WTC11 (cell line): Measurements from ENCODE around the gene AARSD1. TPM values are rescaled to one million over a fixed set of nuclear protein-coding genes. Genes with fewer than 3 reads are reported as not detected.

Experiments
- ATAC-seq: fragments of 200-7000 bp; cut with Tn5 transposase; 2 replicates; pipeline ENCODE4 v1.10.0; 2021; ENCODE audit warnings: mild to moderate bottlenecking, moderate library complexity
- CTCF ChIA-PET: fragments of 300-600 bp; sonication (Branson Sonifier 250); formaldehyde crosslinking; loops from one replicate; lab custom pipeline; 2021; ENCODE audit warnings: antibody characterized with exemption; lab: Charles Lee
- POLR2A ChIA-PET: fragments of 350-600 bp; sonication (Branson Sonifier 250); formaldehyde crosslinking; loops from one replicate; lab custom pipeline; 2021; ENCODE audit warnings: antibody characterized with exemption; lab: Charles Lee
- DNase-seq: peaks from one replicate; pipeline ENCODE4 v3.0.0; 2021; ENCODE audit warnings: low spot score
- H3K27ac Mint-ChIP-seq: 2 replicates; pipeline ENCODE4 v1.8.0; 2021; ENCODE audit warnings: mixed read lengths
- H3K27me3 Mint-ChIP-seq: 2 replicates; pipeline ENCODE4 v1.8.0; 2021; ENCODE audit warnings: low read depth, mild to moderate bottlenecking, moderate library complexity, mixed read lengths
- H3K36me3 Mint-ChIP-seq: 2 replicates; pipeline ENCODE4 v1.8.0; 2021; ENCODE audit warnings: mixed read lengths
- H3K4me1 Mint-ChIP-seq: 2 replicates; pipeline ENCODE4 v1.8.0; 2022; ENCODE audit warnings: mixed read lengths
- H3K4me3 Mint-ChIP-seq: 2 replicates; pipeline ENCODE4 v1.8.0; 2021; ENCODE audit warnings: mild to moderate bottlenecking, moderate library complexity, mixed read lengths
- H3K9me3 Mint-ChIP-seq: 2 replicates; pipeline ENCODE4 v1.8.0; 2021; ENCODE audit warnings: mixed read lengths
- ATF1 ChIP-seq: sonication (generic); formaldehyde crosslinking; IDR thresholded peaks from 2 replicates; pipeline ENCODE4 v1.8.1; 2023; ENCODE audit warnings: mild to moderate bottlenecking, moderate library complexity, missing genetic modification reagents
- CREB1 ChIP-seq: sonication (generic); formaldehyde crosslinking; IDR thresholded peaks from 2 replicates; pipeline ENCODE4 v1.8.0; 2023; ENCODE audit warnings: mild to moderate bottlenecking, missing genetic modification reagents
- ELF4 ChIP-seq: sonication (generic); formaldehyde crosslinking; IDR thresholded peaks from 2 replicates; pipeline ENCODE4 v1.8.1; 2022; ENCODE audit warnings: low read depth, mild to moderate bottlenecking, moderate library complexity, missing genetic modification reagents
- FOXK1 ChIP-seq: sonication (generic); formaldehyde crosslinking; IDR thresholded peaks from 2 replicates; pipeline ENCODE4 v1.8.0; 2022; ENCODE audit warnings: mild to moderate bottlenecking, moderate library complexity, missing genetic modification reagents
- FOXP1 ChIP-seq: sonication (generic); formaldehyde crosslinking; IDR thresholded peaks from 2 replicates; pipeline ENCODE4 v1.8.0; 2022; ENCODE audit warnings: missing genetic modification reagents, mild to moderate bottlenecking, moderate library complexity, borderline replicate concordance
- HMGA2 ChIP-seq: fragments of 250-450 bp; sonication (Bioruptor Pico); IDR thresholded peaks from 2 replicates; pipeline ENCODE4 v1.4.0; 2021; ENCODE audit warnings: mild to moderate bottlenecking, moderate library complexity
- IRF2 ChIP-seq: sonication (generic); formaldehyde crosslinking; IDR thresholded peaks from 2 replicates; pipeline ENCODE4 v1.8.0; 2022; ENCODE audit warnings: low read depth, missing genetic modification reagents, borderline replicate concordance
- NFE2L1 ChIP-seq: sonication (generic); formaldehyde crosslinking; IDR thresholded peaks from 2 replicates; pipeline ENCODE4 v1.8.1; 2023; ENCODE audit warnings: missing genetic modification reagents
- NR2C2 ChIP-seq: sonication (generic); formaldehyde crosslinking; IDR thresholded peaks from 2 replicates; pipeline ENCODE4 v1.8.0; 2022; ENCODE audit warnings: mild to moderate bottlenecking, missing genetic modification reagents
- NR3C1 ChIP-seq: sonication (generic); formaldehyde crosslinking; conservative IDR thresholded peaks from 2 replicates; pipeline ENCODE4 v1.8.1; 2023; ENCODE audit warnings: low read depth, mild to moderate bottlenecking, missing genetic modification reagents
- SMAD4 ChIP-seq: sonication (generic); formaldehyde crosslinking; IDR thresholded peaks from 2 replicates; pipeline ENCODE4 v1.8.0; 2022; ENCODE audit warnings: mild to moderate bottlenecking, missing genetic modification reagents
- TEAD4 ChIP-seq: sonication (generic); formaldehyde crosslinking; IDR thresholded peaks from 2 replicates; pipeline ENCODE4 v1.8.0; 2022; ENCODE audit warnings: mild to moderate bottlenecking, missing genetic modification reagents
- TP53 ChIP-seq: sonication (generic); formaldehyde crosslinking; IDR thresholded peaks from 2 replicates; pipeline ENCODE4 v1.8.1; 2023; ENCODE audit warnings: mild to moderate bottlenecking, missing genetic modification reagents
- ZNF121 ChIP-seq: sonication (generic); formaldehyde crosslinking; IDR thresholded peaks from 2 replicates; pipeline ENCODE4 v1.8.0; 2023; ENCODE audit warnings: missing genetic modification reagents
- ZNF219 ChIP-seq: sonication (generic); formaldehyde crosslinking; IDR thresholded peaks from 2 replicates; pipeline ENCODE4 v1.8.0; 2023; ENCODE audit warnings: missing genetic modification reagents, mild to moderate bottlenecking, borderline replicate concordance
- ZNF263 ChIP-seq: sonication (generic); formaldehyde crosslinking; IDR thresholded peaks from 2 replicates; pipeline ENCODE4 v1.8.1; 2022; ENCODE audit warnings: low read depth, mild to moderate bottlenecking, moderate library complexity, missing genetic modification reagents
- ZNF317 ChIP-seq: sonication (generic); formaldehyde crosslinking; IDR thresholded peaks from 2 replicates; pipeline ENCODE4 v1.8.1; 2023; ENCODE audit warnings: low read depth, mild to moderate bottlenecking, moderate library complexity, missing genetic modification reagents, borderline replicate concordance
- total RNA-seq: library from RNA; stranded (reverse); gene quantifications from 3 replicates; pipeline ENCODE4 v1.2.3, GENCODE V29; 2021
- TF ChIP-seq, protein P1 (sequence below): sonication (generic); formaldehyde crosslinking; IDR thresholded peaks from 2 replicates; pipeline ENCODE4 v1.8.1; 2023; ENCODE audit warnings: mild to moderate bottlenecking, missing genetic modification reagents, moderate library complexity
- TF ChIP-seq, protein P2 (sequence below): sonication (generic); formaldehyde crosslinking; IDR thresholded peaks from 2 replicates; pipeline ENCODE4 v1.8.0; 2023; ENCODE audit warnings: missing genetic modification reagents, mild to moderate bottlenecking, borderline replicate concordance
- TF ChIP-seq, protein P3 (sequence below): sonication (generic); formaldehyde crosslinking; IDR thresholded peaks from 2 replicates; pipeline ENCODE4 v1.8.1; 2022; ENCODE audit warnings: mild to moderate bottlenecking, missing genetic modification reagents, moderate library complexity, borderline replicate concordance
- TF ChIP-seq, protein P4 (sequence below): sonication (generic); formaldehyde crosslinking; IDR thresholded peaks from 2 replicates; pipeline ENCODE4 v1.8.0; 2022; ENCODE audit warnings: mild to moderate bottlenecking, missing genetic modification reagents
- TF ChIP-seq, protein P5 (sequence below): fragments of 200-600 bp; IDR thresholded peaks from 2 replicates; pipeline ENCODE4 v1.8.0; 2022; ENCODE audit warnings: antibody characterized with exemption
- TF ChIP-seq, protein P6 (sequence below): sonication (generic); formaldehyde crosslinking; IDR thresholded peaks from 2 replicates; pipeline ENCODE4 v1.8.1; 2023; ENCODE audit warnings: mild to moderate bottlenecking, moderate library complexity, missing genetic modification reagents
- TF ChIP-seq, protein P7 (sequence below): sonication (generic); formaldehyde crosslinking; IDR thresholded peaks from 2 replicates; pipeline ENCODE4 v1.8.1; 2023; ENCODE audit warnings: mild to moderate bottlenecking, missing genetic modification reagents, moderate library complexity

The AARSD1 gene
- total RNA-seq, 1 experiment from 2014 or later: 61.5 TPM

DNA sequence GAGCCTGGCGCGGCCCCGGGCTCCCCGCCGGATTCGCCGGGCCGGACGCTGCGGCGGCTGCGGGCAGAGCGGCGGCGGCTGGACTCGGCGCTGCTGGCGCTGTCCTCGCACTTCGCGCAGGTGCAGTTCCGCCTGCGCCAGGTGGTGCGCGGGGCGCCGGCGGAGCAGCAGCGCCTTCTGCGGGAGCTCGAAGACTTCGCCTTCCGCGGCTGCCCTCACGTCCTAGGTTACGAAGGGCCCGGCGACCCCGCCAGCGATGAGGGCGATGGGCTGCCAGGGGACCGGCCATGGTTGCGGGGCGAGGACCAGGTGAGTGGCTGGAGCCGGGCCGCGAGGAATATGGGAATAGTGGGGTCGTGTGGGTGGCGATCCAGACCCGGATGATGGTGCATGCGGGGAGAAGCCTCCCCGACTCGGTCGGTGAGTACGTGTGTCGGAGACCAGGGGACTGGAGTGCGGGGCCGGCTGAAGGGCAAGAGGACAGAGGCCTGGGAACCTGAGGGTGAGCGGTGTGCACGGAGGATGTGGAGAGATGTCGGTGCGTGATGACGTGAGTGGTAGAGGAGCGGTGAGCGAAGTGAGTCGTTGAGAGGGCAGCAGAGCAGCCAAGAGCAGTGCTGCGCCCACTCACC is 16.6 kb upstream of the AARSD1 start:
- Mint-ChIP-seq H3K4me1 (peaks cover 20% of the 10 kb centered on the region), H3K9me3 (no peaks in the 10 kb centered on the region), H3K36me3 (peaks cover 18% of the 10 kb centered on the region), H3K27me3 (peaks cover 4% of the 10 kb centered on the region; the same call in 1 of the 2 replicates), H3K4me3 (peak overlapping the region; percentile 99), H3K27ac (peak overlapping the region; percentile 86)
- CTCF ChIA-PET: interaction anchor here (1.0 to 2.1 kb wide), 2 partner anchors 17 to 328 kb away, joined by 3 to 14 read pairs; partner anchors contain the start of gene RPL27
- DNase-seq (peak; percentile 51), ATAC-seq (peak; percentile 57)
- POLR2A ChIA-PET: no interaction called here
- TF ChIP-seq HMGA2 (no peak), CREB1 (0 out of 2 replicates have a peak, but pooled peaks have one; percentile 8), ZNF121 (CRISPR knock-in tag) (no peak), IRF2 (CRISPR knock-in tag) (no peak), FOXP1 (CRISPR knock-in tag) (peak; percentile 46; the same call in 1 of the 2 replicates), ZNF219 (peak; percentile 45; the same call in 1 of the 2 replicates), TEAD4 (CRISPR knock-in tag) (0 out of 2 replicates have a peak, but pooled peaks have one; percentile 34), SMAD4 (no peak), ATF1 (0 out of 2 replicates have a peak, but pooled peaks have one; percentile 32), NR2C2 (CRISPR knock-in tag) (0 out of 2 replicates have a peak, but pooled peaks have one; percentile 47), ELF4 (no peak), NFE2L1 (no peak), FOXK1 (CRISPR knock-in tag) (no peak), ZNF263 (0 out of 2 replicates have a peak, but pooled peaks have one; percentile 27), NR3C1 (CRISPR knock-in tag) (0 out of 2 replicates have a peak, but pooled peaks have one; percentile 53), TP53 (CRISPR knock-in tag) (peak; percentile 88), ZNF317 (CRISPR knock-in tag) (peak; percentile 54; the same call in 1 of the 2 replicates)
- TF ChIP-seq, protein P1, sequence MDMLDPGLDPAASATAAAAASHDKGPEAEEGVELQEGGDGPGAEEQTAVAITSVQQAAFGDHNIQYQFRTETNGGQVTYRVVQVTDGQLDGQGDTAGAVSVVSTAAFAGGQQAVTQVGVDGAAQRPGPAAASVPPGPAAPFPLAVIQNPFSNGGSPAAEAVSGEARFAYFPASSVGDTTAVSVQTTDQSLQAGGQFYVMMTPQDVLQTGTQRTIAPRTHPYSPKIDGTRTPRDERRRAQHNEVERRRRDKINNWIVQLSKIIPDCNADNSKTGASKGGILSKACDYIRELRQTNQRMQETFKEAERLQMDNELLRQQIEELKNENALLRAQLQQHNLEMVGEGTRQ: 0 out of 2 replicates have a peak, but pooled peaks have one; percentile 1
- TF ChIP-seq, protein P2, sequence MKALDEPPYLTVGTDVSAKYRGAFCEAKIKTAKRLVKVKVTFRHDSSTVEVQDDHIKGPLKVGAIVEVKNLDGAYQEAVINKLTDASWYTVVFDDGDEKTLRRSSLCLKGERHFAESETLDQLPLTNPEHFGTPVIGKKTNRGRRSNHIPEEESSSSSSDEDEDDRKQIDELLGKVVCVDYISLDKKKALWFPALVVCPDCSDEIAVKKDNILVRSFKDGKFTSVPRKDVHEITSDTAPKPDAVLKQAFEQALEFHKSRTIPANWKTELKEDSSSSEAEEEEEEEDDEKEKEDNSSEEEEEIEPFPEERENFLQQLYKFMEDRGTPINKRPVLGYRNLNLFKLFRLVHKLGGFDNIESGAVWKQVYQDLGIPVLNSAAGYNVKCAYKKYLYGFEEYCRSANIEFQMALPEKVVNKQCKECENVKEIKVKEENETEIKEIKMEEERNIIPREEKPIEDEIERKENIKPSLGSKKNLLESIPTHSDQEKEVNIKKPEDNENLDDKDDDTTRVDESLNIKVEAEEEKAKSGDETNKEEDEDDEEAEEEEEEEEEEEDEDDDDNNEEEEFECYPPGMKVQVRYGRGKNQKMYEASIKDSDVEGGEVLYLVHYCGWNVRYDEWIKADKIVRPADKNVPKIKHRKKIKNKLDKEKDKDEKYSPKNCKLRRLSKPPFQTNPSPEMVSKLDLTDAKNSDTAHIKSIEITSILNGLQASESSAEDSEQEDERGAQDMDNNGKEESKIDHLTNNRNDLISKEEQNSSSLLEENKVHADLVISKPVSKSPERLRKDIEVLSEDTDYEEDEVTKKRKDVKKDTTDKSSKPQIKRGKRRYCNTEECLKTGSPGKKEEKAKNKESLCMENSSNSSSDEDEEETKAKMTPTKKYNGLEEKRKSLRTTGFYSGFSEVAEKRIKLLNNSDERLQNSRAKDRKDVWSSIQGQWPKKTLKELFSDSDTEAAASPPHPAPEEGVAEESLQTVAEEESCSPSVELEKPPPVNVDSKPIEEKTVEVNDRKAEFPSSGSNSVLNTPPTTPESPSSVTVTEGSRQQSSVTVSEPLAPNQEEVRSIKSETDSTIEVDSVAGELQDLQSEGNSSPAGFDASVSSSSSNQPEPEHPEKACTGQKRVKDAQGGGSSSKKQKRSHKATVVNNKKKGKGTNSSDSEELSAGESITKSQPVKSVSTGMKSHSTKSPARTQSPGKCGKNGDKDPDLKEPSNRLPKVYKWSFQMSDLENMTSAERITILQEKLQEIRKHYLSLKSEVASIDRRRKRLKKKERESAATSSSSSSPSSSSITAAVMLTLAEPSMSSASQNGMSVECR (CRISPR knock-in tag): peak; percentile 10; the same call in 1 of the 2 replicates
- TF ChIP-seq, protein P3, sequence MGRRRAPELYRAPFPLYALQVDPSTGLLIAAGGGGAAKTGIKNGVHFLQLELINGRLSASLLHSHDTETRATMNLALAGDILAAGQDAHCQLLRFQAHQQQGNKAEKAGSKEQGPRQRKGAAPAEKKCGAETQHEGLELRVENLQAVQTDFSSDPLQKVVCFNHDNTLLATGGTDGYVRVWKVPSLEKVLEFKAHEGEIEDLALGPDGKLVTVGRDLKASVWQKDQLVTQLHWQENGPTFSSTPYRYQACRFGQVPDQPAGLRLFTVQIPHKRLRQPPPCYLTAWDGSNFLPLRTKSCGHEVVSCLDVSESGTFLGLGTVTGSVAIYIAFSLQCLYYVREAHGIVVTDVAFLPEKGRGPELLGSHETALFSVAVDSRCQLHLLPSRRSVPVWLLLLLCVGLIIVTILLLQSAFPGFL (CRISPR knock-in tag): no peak
- TF ChIP-seq, protein P4, sequence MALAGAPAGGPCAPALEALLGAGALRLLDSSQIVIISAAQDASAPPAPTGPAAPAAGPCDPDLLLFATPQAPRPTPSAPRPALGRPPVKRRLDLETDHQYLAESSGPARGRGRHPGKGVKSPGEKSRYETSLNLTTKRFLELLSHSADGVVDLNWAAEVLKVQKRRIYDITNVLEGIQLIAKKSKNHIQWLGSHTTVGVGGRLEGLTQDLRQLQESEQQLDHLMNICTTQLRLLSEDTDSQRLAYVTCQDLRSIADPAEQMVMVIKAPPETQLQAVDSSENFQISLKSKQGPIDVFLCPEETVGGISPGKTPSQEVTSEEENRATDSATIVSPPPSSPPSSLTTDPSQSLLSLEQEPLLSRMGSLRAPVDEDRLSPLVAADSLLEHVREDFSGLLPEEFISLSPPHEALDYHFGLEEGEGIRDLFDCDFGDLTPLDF: peak; percentile 40; the same call in 1 of the 2 replicates
- TF ChIP-seq, protein P5, sequence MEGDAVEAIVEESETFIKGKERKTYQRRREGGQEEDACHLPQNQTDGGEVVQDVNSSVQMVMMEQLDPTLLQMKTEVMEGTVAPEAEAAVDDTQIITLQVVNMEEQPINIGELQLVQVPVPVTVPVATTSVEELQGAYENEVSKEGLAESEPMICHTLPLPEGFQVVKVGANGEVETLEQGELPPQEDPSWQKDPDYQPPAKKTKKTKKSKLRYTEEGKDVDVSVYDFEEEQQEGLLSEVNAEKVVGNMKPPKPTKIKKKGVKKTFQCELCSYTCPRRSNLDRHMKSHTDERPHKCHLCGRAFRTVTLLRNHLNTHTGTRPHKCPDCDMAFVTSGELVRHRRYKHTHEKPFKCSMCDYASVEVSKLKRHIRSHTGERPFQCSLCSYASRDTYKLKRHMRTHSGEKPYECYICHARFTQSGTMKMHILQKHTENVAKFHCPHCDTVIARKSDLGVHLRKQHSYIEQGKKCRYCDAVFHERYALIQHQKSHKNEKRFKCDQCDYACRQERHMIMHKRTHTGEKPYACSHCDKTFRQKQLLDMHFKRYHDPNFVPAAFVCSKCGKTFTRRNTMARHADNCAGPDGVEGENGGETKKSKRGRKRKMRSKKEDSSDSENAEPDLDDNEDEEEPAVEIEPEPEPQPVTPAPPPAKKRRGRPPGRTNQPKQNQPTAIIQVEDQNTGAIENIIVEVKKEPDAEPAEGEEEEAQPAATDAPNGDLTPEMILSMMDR: no peak
- TF ChIP-seq, protein P6, sequence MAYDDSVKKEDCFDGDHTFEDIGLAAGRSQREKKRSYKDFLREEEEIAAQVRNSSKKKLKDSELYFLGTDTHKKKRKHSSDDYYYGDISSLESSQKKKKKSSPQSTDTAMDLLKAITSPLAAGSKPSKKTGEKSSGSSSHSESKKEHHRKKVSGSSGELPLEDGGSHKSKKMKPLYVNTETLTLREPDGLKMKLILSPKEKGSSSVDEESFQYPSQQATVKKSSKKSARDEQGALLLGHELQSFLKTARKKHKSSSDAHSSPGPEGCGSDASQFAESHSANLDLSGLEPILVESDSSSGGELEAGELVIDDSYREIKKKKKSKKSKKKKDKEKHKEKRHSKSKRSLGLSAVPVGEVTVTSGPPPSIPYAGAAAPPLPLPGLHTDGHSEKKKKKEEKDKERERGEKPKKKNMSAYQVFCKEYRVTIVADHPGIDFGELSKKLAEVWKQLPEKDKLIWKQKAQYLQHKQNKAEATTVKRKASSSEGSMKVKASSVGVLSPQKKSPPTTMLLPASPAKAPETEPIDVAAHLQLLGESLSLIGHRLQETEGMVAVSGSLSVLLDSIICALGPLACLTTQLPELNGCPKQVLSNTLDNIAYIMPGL: peak; percentile 59; the same call in 1 of the 2 replicates
- TF ChIP-seq, protein P7, sequence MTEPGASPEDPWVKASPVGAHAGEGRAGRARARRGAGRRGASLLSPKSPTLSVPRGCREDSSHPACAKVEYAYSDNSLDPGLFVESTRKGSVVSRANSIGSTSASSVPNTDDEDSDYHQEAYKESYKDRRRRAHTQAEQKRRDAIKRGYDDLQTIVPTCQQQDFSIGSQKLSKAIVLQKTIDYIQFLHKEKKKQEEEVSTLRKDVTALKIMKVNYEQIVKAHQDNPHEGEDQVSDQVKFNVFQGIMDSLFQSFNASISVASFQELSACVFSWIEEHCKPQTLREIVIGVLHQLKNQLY (CRISPR knock-in tag): no peak
